Activated CD4-positive, CD25-positive, alpha-beta regulatory T cell treated with anti-CD3 and anti-CD28 coated beads, Interleukin-2, amount 50 U/mL, for 24 hours (primary cell): Measurements from ENCODE around the gene UHRF2.
"Not testable (repeated sequence)": the region's sequence is repeated elsewhere in the genome, so short reads cannot be mapped to it uniquely, and the experiment has no call there.

Source experiments
- ATAC-seq, 2 donors: fragments of 150-1000 bp; cut with Tn5 transposase; one replicate each; pipeline ENCODE4 v1.10.0; 2021; ENCODE audit warnings: mild to moderate bottlenecking in 1 of 2, moderate library complexity in 1 of 2

UHRF2 gene

GRCh38 chr9:6428940-6429889 is 16.2 kb downstream of the UHRF2 start:
- peak; percentile 67 to 75 for ATAC-seq

GRCh38 chr9:6431038-6431437 is 18.0 kb downstream of the UHRF2 start:
- no peak for ATAC-seq

- ATAC-seq: peak; percentile 78 to 84
Observed at GRCh38 chr9:6433410-6433809, 20.4 kb downstream of the UHRF2 start.

- ATAC-seq: no peak
Observed at GRCh38 chr9:6439051-6439703, 26.2 kb downstream of the UHRF2 start.

- ATAC-seq: no peak
Observed at GRCh38 chr9:6440405-6440804, 27.4 kb downstream of the UHRF2 start.

- ATAC-seq: no peak
Observed at GRCh38 chr9:6441269-6441668, 28.3 kb downstream of the UHRF2 start.

- no peak for ATAC-seq
Observed at GRCh38 chr9:6443661-6444060, 30.7 kb downstream of the UHRF2 start.

- no peak for ATAC-seq
Observed at GRCh38 chr9:6444128-6444527, 31.1 kb downstream of the UHRF2 start.

GRCh38 chr9:6449086-6449485 is 36.1 kb downstream of the UHRF2 start:
- no peak for ATAC-seq

GRCh38 chr9:6449645-6450044 is 36.6 kb downstream of the UHRF2 start:
- peak in 1 of 2 donors; percentile 33 for ATAC-seq

GRCh38 chr9:6450641-6451375 is 37.8 kb downstream of the UHRF2 start:
- no peak for ATAC-seq

GRCh38 chr9:6455292-6455691 is 42.3 kb downstream of the UHRF2 start:
- not testable (repeated sequence) for ATAC-seq

- not testable (repeated sequence) for ATAC-seq
Observed at GRCh38 chr9:6458704-6459103, 45.7 kb downstream of the UHRF2 start.

- ATAC-seq: no peak
Observed at GRCh38 chr9:6459718-6460117, 46.7 kb downstream of the UHRF2 start.

- no peak for ATAC-seq
Observed at GRCh38 chr9:6460189-6460768, 47.3 kb downstream of the UHRF2 start.

- ATAC-seq: no peak
Observed at GRCh38 chr9:6461619-6462018, 48.6 kb downstream of the UHRF2 start.

- ATAC-seq: no peak
Observed at GRCh38 chr9:6467006-6467625, 54.1 kb downstream of the UHRF2 start.

- ATAC-seq: no peak
Observed at GRCh38 chr9:6471231-6471850, 58.3 kb downstream of the UHRF2 start.

- ATAC-seq: no peak
Observed at GRCh38 chr9:6473151-6473550, 60.2 kb downstream of the UHRF2 start.

GRCh38 chr9:6479959-6480358 is 67.0 kb downstream of the UHRF2 start:
- no peak for ATAC-seq

GRCh38 chr9:6484210-6484609 is 71.2 kb downstream of the UHRF2 start:
- ATAC-seq: no peak

GRCh38 chr9:6488395-6488794 is 75.4 kb downstream of the UHRF2 start:
- ATAC-seq: no peak
